GM23338 (cell line): ENCODE results near the gene C1RL. TPM values are rescaled to one million over a fixed set of nuclear protein-coding genes. Genes with fewer than 3 reads are reported as not detected.

Source experiments
- ATAC-seq: fragments of 200-7000 bp; cut with Tn5 transposase; 3 replicates; pipeline ENCODE4 v1.9.1; 2020
- DNase-seq: peaks from one replicate; pipeline ENCODE4 v3.0.0-alpha.2; 2015; ENCODE audit warnings: low spot score
- H2AFZ ChIP-seq: fragments of 200-600 bp; sonication (generic); 2 replicates; pipeline ENCODE4 v1.8.0; 2016; ENCODE audit warnings: antibody characterized with exemption, mild to moderate bottlenecking, moderate library complexity
- H3F3A ChIP-seq: fragments of 200-600 bp; sonication (generic); replicated peaks from 2 replicates; pipeline ENCODE4 v1.8.0; 2017; ENCODE audit warnings: antibody characterized with exemption, mixed run types, low read depth
- H3K27ac ChIP-seq: fragments of 200-600 bp; sonication (generic); 2 replicates; pipeline ENCODE4 v1.6.1; 2016; ENCODE audit warnings: low read depth
- H3K27me3 ChIP-seq: fragments of 200-600 bp; sonication (generic); 2 replicates; pipeline ENCODE4 v1.8.0; 2016; ENCODE audit warnings: mild to moderate bottlenecking, mixed run types, moderate library complexity; ENCODE audit not compliant: insufficient read depth
- H3K36me3 ChIP-seq: fragments of 200-600 bp; sonication (generic); 2 replicates; pipeline ENCODE4 v1.8.0; 2016; ENCODE audit warnings: mild to moderate bottlenecking; ENCODE audit not compliant: insufficient read depth
- H3K4me1 ChIP-seq: fragments of 200-600 bp; sonication (generic); 2 replicates; pipeline ENCODE4 v1.8.0; 2016; ENCODE audit warnings: mild to moderate bottlenecking, moderate library complexity; ENCODE audit not compliant: insufficient read depth
- H3K4me2 ChIP-seq: fragments of 200-600 bp; sonication (generic); 2 replicates; pipeline ENCODE4 v1.7.1; 2017; ENCODE audit warnings: mixed run types
- H3K4me3 ChIP-seq: fragments of 200-600 bp; sonication (generic); 2 replicates; pipeline ENCODE4 v1.6.1; 2016; ENCODE audit warnings: mixed run types
- H3K79me2 ChIP-seq: fragments of 200-600 bp; sonication (generic); replicated peaks from 2 replicates; pipeline ENCODE4 v1.8.0; 2017; ENCODE audit warnings: mild to moderate bottlenecking; ENCODE audit not compliant: insufficient read depth
- H3K9me2 ChIP-seq: fragments of 200-600 bp; sonication (generic); 2 replicates; pipeline ENCODE4 v1.8.0; 2017; ENCODE audit not compliant: insufficient read depth
- H4K20me1 ChIP-seq: fragments of 200-600 bp; sonication (generic); replicated peaks from 2 replicates; pipeline ENCODE4 v1.8.0; 2017; ENCODE audit warnings: mild to moderate bottlenecking; ENCODE audit not compliant: insufficient read depth
- H3K27ac Mint-ChIP-seq: 2 replicates; pipeline ENCODE4 v1.8.0; 2020; ENCODE audit warnings: inconsistent platforms, mild to moderate bottlenecking, moderate library complexity, mixed read lengths
- H3K27me3 Mint-ChIP-seq: 3 replicates; pipeline ENCODE4 v1.8.0; 2022; ENCODE audit warnings: low read depth, mild to moderate bottlenecking, moderate library complexity, mixed read lengths, inconsistent platforms; ENCODE audit not compliant: insufficient read depth, poor library complexity
- H3K36me3 Mint-ChIP-seq: 3 replicates; pipeline ENCODE4 v1.8.0; 2021; ENCODE audit warnings: low read depth, mild to moderate bottlenecking, inconsistent platforms, moderate library complexity, mixed read lengths
- H3K4me1 Mint-ChIP-seq: 3 replicates; pipeline ENCODE4 v1.8.0; 2020; ENCODE audit warnings: mild to moderate bottlenecking, inconsistent platforms, mixed read lengths
- H3K4me3 Mint-ChIP-seq: 3 replicates; pipeline ENCODE4 v1.8.0; 2021; ENCODE audit warnings: moderate library complexity, mild to moderate bottlenecking, inconsistent platforms, mixed read lengths
- H3K9me3 Mint-ChIP-seq: 3 replicates; pipeline ENCODE4 v1.8.0; 2020; ENCODE audit warnings: moderate library complexity, mild to moderate bottlenecking, inconsistent platforms, mixed read lengths
- POLR2AphosphoS5 ChIP-seq: IDR thresholded peaks from 2 replicates; pipeline ENCODE4 v1.6.1; 2016; ENCODE audit warnings: antibody characterized with exemption, low read depth
- REST ChIP-seq: IDR thresholded peaks from one replicate; pipeline ENCODE4 v1.6.1; 2018; ENCODE audit warnings: antibody characterized with exemption; ENCODE audit not compliant: unreplicated experiment
- STAT1 ChIP-seq: IDR thresholded peaks from one replicate; pipeline ENCODE4 v1.6.1; 2016; ENCODE audit warnings: antibody characterized with exemption; ENCODE audit not compliant: unreplicated experiment
- ZNF114 ChIP-seq: fragments of 250-450 bp; sonication (Bioruptor Pico); IDR thresholded peaks from 2 replicates; pipeline ENCODE4 v1.5.0; 2020; ENCODE audit warnings: mild to moderate bottlenecking, moderate library complexity
- ZNF462 ChIP-seq: fragments of 250-450 bp; sonication (Bioruptor Pico); IDR thresholded peaks from 2 replicates; pipeline ENCODE4 v1.5.0; 2020; ENCODE audit warnings: mild to moderate bottlenecking, moderate library complexity
- polyA plus RNA-seq: library from polyadenylated mRNA; unstranded; fragments of >200 nt; fragmentation: Nextera tagmentation; extraction: Ambion mirVana; gene quantifications from 2 replicates; pipeline ENCODE4 v1.2.1, GENCODE V29; 2016
- total RNA-seq: library from RNA; depleted of rRNA; stranded (reverse); fragments of >200 nt; shearing (Covaris generic); gene quantifications from 2 replicates; pipeline ENCODE4 v1.2.3, GENCODE V29; 2014

Gene C1RL
- total and polyA plus RNA-seq, 2 experiments from 2014 or later, result 7.3 to 8.8 TPM

GRCh38 chr12:7091171-7091570 is 17.8 kb downstream of the C1RL start:
- H2AFZ ChIP-seq, result peak overlapping the region; percentile 23
- no peak for TF ChIP-seq REST
- TF ChIP-seq ZNF114 (CRISPR knock-in tag), result no peak
- no peak for TF ChIP-seq STAT1
- H3K27me3 ChIP-seq, result no peaks in the 10 kb centered on the region
- H3K27ac Mint-ChIP-seq, result no peak overlapping the region
- peaks cover 2% of the 10 kb centered on the region; the same call in 1 of the 3 replicates for H3K36me3 Mint-ChIP-seq
- DNase-seq (no peak), ATAC-seq (no peak)
- 0 out of 2 replicates have a peak, but pooled peaks cover 3% of the 10 kb centered on the region for H3K9me2 ChIP-seq
- no peaks in the 10 kb centered on the region for H3F3A ChIP-seq
- peaks cover 28% of the 10 kb centered on the region for H3K4me1 Mint-ChIP-seq
- peaks cover 20% of the 10 kb centered on the region for H3K4me1 ChIP-seq
- peaks cover 11% of the 10 kb centered on the region for H3K27me3 Mint-ChIP-seq
- no peak overlapping the region for H3K4me3 ChIP-seq
- H3K9me3 Mint-ChIP-seq, result no peaks in the 10 kb centered on the region
- no peaks in the 10 kb centered on the region for H3K36me3 ChIP-seq
- H3K27ac ChIP-seq, result no peak overlapping the region
- no peak overlapping the region for H3K4me3 Mint-ChIP-seq
- no peaks in the 10 kb centered on the region for H3K79me2 ChIP-seq
- no peaks in the 10 kb centered on the region for H4K20me1 ChIP-seq
- peak overlapping the region; percentile 44 for H3K4me2 ChIP-seq

- Histone ChIP-seq H3F3A (no peaks in the 10 kb centered on the region), H3K4me3 (no peak overlapping the region; the same call in 1 of the 2 replicates), H3K4me2 (peak overlapping the region; percentile 44), H3K4me1 (peaks cover 14% of the 10 kb centered on the region), H3K36me3 (no peaks in the 10 kb centered on the region), H2AFZ (peak overlapping the region; percentile 23), H3K79me2 (no peaks in the 10 kb centered on the region), H4K20me1 (no peaks in the 10 kb centered on the region), H3K9me2 (0 out of 2 replicates have a peak, but pooled peaks cover 3% of the 10 kb centered on the region), H3K27me3 (no peaks in the 10 kb centered on the region), H3K27ac (no peak overlapping the region)
- Mint-ChIP-seq H3K9me3 (no peaks in the 10 kb centered on the region), H3K4me3 (peak overlapping the region; percentile 44), H3K27me3 (peaks cover 9% of the 10 kb centered on the region), H3K36me3 (peaks cover 2% of the 10 kb centered on the region; the same call in 1 of the 3 replicates), H3K4me1 (peaks cover 22% of the 10 kb centered on the region), H3K27ac (no peak overlapping the region)
- ATAC-seq (peak; percentile 79), DNase-seq (peak; percentile 76)
- TF ChIP-seq ZNF462 (CRISPR knock-in tag) (peak; percentile 69; the same call in 1 of the 2 replicates), POLR2AphosphoS5 (no peak)
Measured at GRCh38 chr12:7090222-7090998, 18.6 kb downstream of the C1RL start.
